ENCODE data around the gene DNAJC5. TPM values are rescaled to one million over a fixed set of nuclear protein-coding genes. Genes with fewer than 3 reads are reported as not detected.

Gene DNAJC5
- total RNA-seq, 6 donors from 2014 or later, result 44.6 to 66.0 (median 60.7) TPM

DNA sequence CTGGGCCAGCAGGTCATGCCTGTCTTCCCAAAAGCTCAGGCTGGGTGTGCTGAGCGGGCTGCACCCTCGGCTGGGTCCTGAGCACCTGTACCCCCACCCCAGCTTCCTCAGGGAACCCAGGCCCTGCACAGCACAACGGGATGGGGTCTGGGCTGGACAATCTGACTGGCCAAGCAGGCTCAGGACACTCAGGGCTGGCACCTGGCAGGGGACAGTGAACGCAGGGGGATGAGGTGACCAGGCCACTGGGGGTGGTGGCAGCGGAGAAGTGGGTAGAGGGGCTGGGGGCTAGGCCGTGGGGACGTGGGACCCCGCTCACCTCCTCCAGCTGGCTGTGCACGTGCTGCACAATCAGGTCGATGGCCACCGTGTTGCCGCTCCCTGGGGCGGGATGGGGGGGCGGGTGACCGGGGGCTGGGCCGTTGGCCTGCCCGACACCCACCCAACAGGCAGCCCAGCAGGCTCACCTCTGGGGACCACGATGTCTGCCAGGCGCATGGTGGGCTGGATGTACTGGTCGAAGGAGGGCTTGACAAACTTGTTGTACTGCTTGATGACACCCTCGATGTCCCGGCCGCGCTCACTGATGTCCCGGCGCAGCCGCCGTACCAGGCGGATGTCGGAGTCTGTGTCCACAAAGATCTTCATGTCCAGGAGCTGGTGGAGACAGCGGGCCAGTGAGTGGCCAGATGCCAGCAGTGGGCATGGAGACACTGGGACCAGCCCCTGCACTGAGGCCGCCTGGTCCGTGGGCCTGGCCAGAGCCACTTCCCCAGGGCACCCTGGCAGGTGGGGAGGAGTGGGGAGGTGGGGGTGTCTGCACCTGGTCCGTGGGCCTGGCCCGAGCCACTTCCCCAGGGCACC, 49.4 kb downstream of the DNAJC5 start:
- H3K36me3 ChIP-seq, result peaks cover 8 to 60% (median 49%) of the 10 kb centered on the region in 4 donors

GRCh38 chr20:63945031-63945658, 50.2 kb downstream of the DNAJC5 start:
- peak in 1 of 2 donors; percentile 50 for DNase-seq
- Histone ChIP-seq H3K4me1 (peaks cover 41 to 61% (median 46%) of the 10 kb centered on the region in 4 donors), H3K36me3 (peaks cover 7 to 52% (median 43%) of the 10 kb centered on the region in 4 donors), H3K27ac (peak overlapping the region in 1 of 4 donors; percentile 84), H3K27me3 (no peaks in the 10 kb centered on the region), H3K4me3 (no peak overlapping the region), H3K9me3 (no peaks in the 10 kb centered on the region)
- TF ChIP-seq POLR2A (IDR thresholded peaks at IDR 0.05), result no peak
- no peak for TF ChIP-seq EP300 (IDR thresholded peaks at IDR 0.05)
- TF ChIP-seq CTCF (IDR thresholded peaks at IDR 0.05), result no peak
- no peak for TF ChIP-seq POLR2AphosphoS5 (IDR thresholded peaks at IDR 0.05)
- no peak for ATAC-seq (ENCODE audit: low FRiP score in 2 of 2)
- WGBS, 2 donors, result 93 to 96% methylated on average over 5 to 16 of the region's 17 CpGs

More for the DNA sequence above, 49.4 kb downstream of the DNAJC5 start:
- 93 to 95% methylated on average over 12 to 24 of the region's 35 CpGs for WGBS, 2 donors
- H3K4me3 ChIP-seq, result no peak overlapping the region
- peaks cover 33 to 52% (median 38%) of the 10 kb centered on the region in 4 donors for H3K4me1 ChIP-seq
- TF ChIP-seq EP300 (IDR thresholded peaks at IDR 0.05) (no peak), CTCF (IDR thresholded peaks at IDR 0.05) (no peak), POLR2A (IDR thresholded peaks at IDR 0.05) (no peak), POLR2AphosphoS5 (IDR thresholded peaks at IDR 0.05) (no peak)
- H3K27ac ChIP-seq, result peak overlapping the region in 3 of 4 donors; percentile 4 to 84 (median 82)
- H3K27me3 ChIP-seq, result no peaks in the 10 kb centered on the region
- DNase-seq (peak in 1 of 2 donors; percentile 74), ATAC-seq (ENCODE audit: low FRiP score in 2 of 2) (no peak)
- H3K9me3 ChIP-seq, result no peaks in the 10 kb centered on the region

GRCh38 chr20:63945921-63946920, 51.3 kb downstream of the DNAJC5 start:
- TF ChIP-seq EP300 (IDR thresholded peaks at IDR 0.05), result no peak
- TF ChIP-seq POLR2AphosphoS5 (IDR thresholded peaks at IDR 0.05), result no peak
- TF ChIP-seq POLR2A (IDR thresholded peaks at IDR 0.05), result no peak
- TF ChIP-seq CTCF (IDR thresholded peaks at IDR 0.05), result no peak
- Histone ChIP-seq H3K27me3 (no peaks in the 10 kb centered on the region), H3K9me3 (no peaks in the 10 kb centered on the region)

DNA sequence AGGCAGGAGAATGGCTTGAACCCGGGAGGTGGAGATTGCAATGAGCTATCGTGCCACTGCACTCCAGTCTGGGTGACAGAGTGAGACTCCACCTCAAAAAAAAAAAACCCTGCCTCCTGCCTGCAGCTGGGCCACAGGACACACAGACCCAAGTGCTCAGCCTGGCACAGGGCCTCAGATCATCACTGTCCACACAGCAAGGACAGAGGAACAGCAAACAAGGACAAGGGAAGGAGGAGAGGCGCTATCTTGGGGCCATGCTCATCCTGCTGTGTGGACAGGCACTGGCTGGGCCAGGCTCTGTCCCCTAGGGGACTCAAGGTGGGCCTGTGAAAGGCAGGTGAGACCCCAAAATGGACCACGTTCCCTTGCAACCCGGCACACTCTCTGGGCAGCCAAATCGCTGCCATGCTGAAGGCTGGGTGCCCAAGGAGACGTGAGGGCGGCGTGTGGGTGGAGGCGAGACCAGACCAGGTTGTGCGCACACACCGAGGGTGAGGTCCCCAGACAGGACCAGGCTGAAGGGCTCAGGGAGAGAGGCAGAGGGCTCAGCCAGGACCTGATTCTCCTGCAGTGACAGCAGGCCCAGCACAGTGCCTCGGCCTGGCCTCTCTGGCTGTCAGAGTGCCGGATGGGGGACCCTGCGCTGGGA, 52.2 kb downstream of the DNAJC5 start:
- Histone ChIP-seq H3K9me3 (no peaks in the 10 kb centered on the region), H3K27me3 (no peaks in the 10 kb centered on the region), H3K4me3 (no peak overlapping the region), H3K36me3 (peaks cover 0 to 41% (median 32%) of the 10 kb centered on the region in 4 donors), H3K27ac (peak overlapping the region in 2 of 4 donors; percentile 69 to 87), H3K4me1 (peaks cover 53 to 71% (median 61%) of the 10 kb centered on the region in 4 donors)
- ATAC-seq (ENCODE audit: low FRiP score in 2 of 2) (no peak), DNase-seq (peak in 1 of 2 donors; percentile 53)
- TF ChIP-seq POLR2A (IDR thresholded peaks at IDR 0.05) (no peak), EP300 (IDR thresholded peaks at IDR 0.05) (no peak), POLR2AphosphoS5 (IDR thresholded peaks at IDR 0.05) (no peak), CTCF (IDR thresholded peaks at IDR 0.05) (no peak)
- 81 to 88% methylated on average over 6 to 15 of the region's 15 CpGs for WGBS, 2 donors

More at GRCh38 chr20:63945921-63946920, 51.3 kb downstream of the DNAJC5 start:
- DNase-seq (peak in 1 of 2 donors; percentile 85), ATAC-seq (ENCODE audit: low FRiP score in 2 of 2) (no peak)
- Histone ChIP-seq H3K27ac (no peak overlapping the region), H3K36me3 (peaks cover 0 to 41% (median 32%) of the 10 kb centered on the region in 4 donors), H3K4me3 (no peak overlapping the region), H3K4me1 (peaks cover 50 to 68% (median 56%) of the 10 kb centered on the region in 4 donors)
- 95 to 99% methylated on average over 19 to 39 of the region's 39 CpGs for WGBS, 2 donors

All from upper lobe of left lung (tissue), 6 donors.